Measurements from ENCODE around the gene STX8. TPM values are rescaled to one million over a fixed set of nuclear protein-coding genes. Genes with fewer than 3 reads are reported as not detected.

Gene STX8
- total RNA-seq, 1 experiment from 2014 or later: 49.0 TPM

DNA sequence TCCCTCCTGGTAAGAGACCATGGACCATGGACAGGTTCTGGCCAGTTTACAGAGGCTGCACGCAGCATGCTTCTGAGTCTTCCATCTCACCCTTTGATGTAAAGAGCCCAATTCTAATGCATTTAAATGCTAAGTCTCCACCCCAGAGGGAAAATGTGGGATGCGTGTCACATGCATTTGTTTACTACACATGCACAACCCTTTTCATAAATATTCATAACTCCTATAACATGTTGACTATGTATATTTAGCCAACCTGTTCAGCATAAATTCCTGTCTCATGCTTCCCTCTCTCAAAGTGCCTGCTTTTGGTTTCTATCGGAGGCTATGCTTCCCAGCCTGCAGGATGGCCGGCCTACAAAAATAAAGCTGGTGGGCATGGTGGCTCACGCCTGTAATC, 260.3 kb downstream of the STX8 start:
- no peaks in the 10 kb centered on the region for H3K4me1 Mint-ChIP-seq (ENCODE audit: insufficient read depth, unreplicated experiment)
- peaks cover 12% of the 10 kb centered on the region for H3K9me3 Mint-ChIP-seq (ENCODE audit: unreplicated experiment)
- H3K27me3 Mint-ChIP-seq (ENCODE audit: insufficient read depth, unreplicated experiment): no peaks in the 10 kb centered on the region
- no TSS peak for BruUV-seq (replicated peaks)
- no peak overlapping the region for H3K27ac Mint-ChIP-seq (ENCODE audit: low read depth, unreplicated experiment)
- no peaks in the 10 kb centered on the region for H3K36me3 Mint-ChIP-seq (ENCODE audit: insufficient read depth, unreplicated experiment)
- no peak for DNase-seq (ENCODE audit: unreplicated experiment)
- POLR2A ChIA-PET: interaction anchor here (1.0 kb wide), 1 partner anchor 129 kb away, joined by 3 read pairs; no protein-coding TSS in a partner anchor
- TF ChIP-seq, protein P1, sequence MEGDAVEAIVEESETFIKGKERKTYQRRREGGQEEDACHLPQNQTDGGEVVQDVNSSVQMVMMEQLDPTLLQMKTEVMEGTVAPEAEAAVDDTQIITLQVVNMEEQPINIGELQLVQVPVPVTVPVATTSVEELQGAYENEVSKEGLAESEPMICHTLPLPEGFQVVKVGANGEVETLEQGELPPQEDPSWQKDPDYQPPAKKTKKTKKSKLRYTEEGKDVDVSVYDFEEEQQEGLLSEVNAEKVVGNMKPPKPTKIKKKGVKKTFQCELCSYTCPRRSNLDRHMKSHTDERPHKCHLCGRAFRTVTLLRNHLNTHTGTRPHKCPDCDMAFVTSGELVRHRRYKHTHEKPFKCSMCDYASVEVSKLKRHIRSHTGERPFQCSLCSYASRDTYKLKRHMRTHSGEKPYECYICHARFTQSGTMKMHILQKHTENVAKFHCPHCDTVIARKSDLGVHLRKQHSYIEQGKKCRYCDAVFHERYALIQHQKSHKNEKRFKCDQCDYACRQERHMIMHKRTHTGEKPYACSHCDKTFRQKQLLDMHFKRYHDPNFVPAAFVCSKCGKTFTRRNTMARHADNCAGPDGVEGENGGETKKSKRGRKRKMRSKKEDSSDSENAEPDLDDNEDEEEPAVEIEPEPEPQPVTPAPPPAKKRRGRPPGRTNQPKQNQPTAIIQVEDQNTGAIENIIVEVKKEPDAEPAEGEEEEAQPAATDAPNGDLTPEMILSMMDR (IDR thresholded peaks at IDR 0.05; ENCODE audit: unreplicated experiment): no peak
- no peak overlapping the region for H3K4me3 Mint-ChIP-seq (ENCODE audit: unreplicated experiment)
- CTCF ChIA-PET: no interaction called here
- intact Hi-C loops (cut with micrococcal nuclease): no loop called here

- POLR2A ChIA-PET: interaction anchor here (0.6 kb wide), 1 partner anchor 180 kb away, joined by 3 read pairs; no protein-coding TSS in a partner anchor
- no peak overlapping the region for H3K27ac Mint-ChIP-seq (ENCODE audit: low read depth, unreplicated experiment)
- intact Hi-C loops (cut with micrococcal nuclease): no loop called here
- no TSS peak for BruUV-seq (replicated peaks)
- TF ChIP-seq, protein P1 (IDR thresholded peaks at IDR 0.05; ENCODE audit: unreplicated experiment): no peak
- no peaks in the 10 kb centered on the region for H3K4me1 Mint-ChIP-seq (ENCODE audit: insufficient read depth, unreplicated experiment)
- no peak for DNase-seq (ENCODE audit: unreplicated experiment)
- CTCF ChIA-PET: no interaction called here
- no peaks in the 10 kb centered on the region for H3K27me3 Mint-ChIP-seq (ENCODE audit: insufficient read depth, unreplicated experiment)
- H3K36me3 Mint-ChIP-seq (ENCODE audit: insufficient read depth, unreplicated experiment): no peaks in the 10 kb centered on the region
- H3K4me3 Mint-ChIP-seq (ENCODE audit: unreplicated experiment): no peak overlapping the region
- peaks cover 4% of the 10 kb centered on the region for H3K9me3 Mint-ChIP-seq (ENCODE audit: unreplicated experiment)
Observed at GRCh38 chr17:9313346-9313745, 262.3 kb downstream of the STX8 start.

DNA sequence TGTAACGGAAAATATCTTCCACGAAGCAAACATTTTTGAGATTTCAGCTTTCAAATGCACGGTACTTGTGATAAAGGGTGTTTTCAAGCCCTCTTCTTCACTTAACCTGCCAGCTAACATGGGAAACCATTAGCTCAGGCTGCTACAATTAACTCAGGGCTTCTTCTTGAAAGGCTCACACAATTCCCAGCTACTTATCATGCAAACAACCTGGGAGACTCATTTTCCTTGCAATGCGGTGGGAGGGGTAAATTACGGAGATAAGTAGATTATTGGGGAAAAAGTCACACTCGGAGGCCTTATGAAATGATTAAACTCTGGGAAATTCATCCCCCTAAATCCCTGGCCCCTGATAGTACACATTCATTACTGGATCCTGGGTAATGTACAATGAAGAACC, 266.4 kb downstream of the STX8 start:
- no peaks in the 10 kb centered on the region for H3K4me1 Mint-ChIP-seq (ENCODE audit: insufficient read depth, unreplicated experiment)
- BruUV-seq (replicated peaks): no TSS peak
- TF ChIP-seq, protein P1 (IDR thresholded peaks at IDR 0.05; ENCODE audit: unreplicated experiment): no peak
- no peaks in the 10 kb centered on the region for H3K27me3 Mint-ChIP-seq (ENCODE audit: insufficient read depth, unreplicated experiment)
- ChIA-PET CTCF (interaction anchor here (0.8 kb wide), 1 partner anchor 11 kb away, joined by 3 read pairs; no protein-coding TSS in a partner anchor), POLR2A (interaction anchor here (0.6 kb wide), 1 partner anchor 233 kb away, joined by 3 read pairs; no protein-coding TSS in a partner anchor)
- no peak overlapping the region for H3K27ac Mint-ChIP-seq (ENCODE audit: low read depth, unreplicated experiment)
- no peaks in the 10 kb centered on the region for H3K9me3 Mint-ChIP-seq (ENCODE audit: unreplicated experiment)
- intact Hi-C loops (cut with micrococcal nuclease): no loop called here
- no peak overlapping the region for H3K4me3 Mint-ChIP-seq (ENCODE audit: unreplicated experiment)
- DNase-seq (ENCODE audit: unreplicated experiment): no peak
- no peaks in the 10 kb centered on the region for H3K36me3 Mint-ChIP-seq (ENCODE audit: insufficient read depth, unreplicated experiment)

GRCh38 chr17:9308069-9308468, 267.6 kb downstream of the STX8 start:
- Mint-ChIP-seq H3K27me3 (ENCODE audit: insufficient read depth, unreplicated experiment) (no peaks in the 10 kb centered on the region), H3K4me1 (ENCODE audit: insufficient read depth, unreplicated experiment) (no peaks in the 10 kb centered on the region), H3K9me3 (ENCODE audit: unreplicated experiment) (no peaks in the 10 kb centered on the region), H3K4me3 (ENCODE audit: unreplicated experiment) (no peak overlapping the region), H3K27ac (ENCODE audit: low read depth, unreplicated experiment) (peak overlapping the region; percentile 39), H3K36me3 (ENCODE audit: insufficient read depth, unreplicated experiment) (no peaks in the 10 kb centered on the region)
- ChIA-PET CTCF (interaction anchor here (0.6 to 0.8 kb wide), 2 partner anchors 18 to 412 kb away, joined by 3 read pairs; no protein-coding TSS in a partner anchor), POLR2A (no interaction called here)
- TF ChIP-seq, protein P1 (IDR thresholded peaks at IDR 0.05; ENCODE audit: unreplicated experiment): no peak
- no peak for DNase-seq (ENCODE audit: unreplicated experiment)
- BruUV-seq (replicated peaks): no TSS peak
- intact Hi-C loops (cut with micrococcal nuclease): no loop called here

Data from MCF 10A (cell line).